Activated CD4-positive, alpha-beta T cell treated with anti-CD3 and anti-CD28 coated beads for 36 hours (primary cell): ENCODE data around the gene CFAP20. TPM values are rescaled to one million over a fixed set of nuclear protein-coding genes. Genes with fewer than 3 reads are reported as not detected.

Experiments used
- ATAC-seq: fragments of 200-7000 bp; cut with Tn5 transposase; one replicate; pipeline ENCODE4 v1.10.0; 2021; ENCODE audit warnings: mild to moderate bottlenecking, moderate library complexity
- CTCF ChIA-PET: fragments of 350-600 bp; sonication (Branson Sonifier 250); formaldehyde crosslinking; loops from one replicate; lab custom pipeline; 2021; ENCODE audit warnings: antibody characterized with exemption; lab: Charles Lee
- POLR2A ChIA-PET: fragments of 350-600 bp; sonication (Branson Sonifier 250); formaldehyde crosslinking; loops from one replicate; lab custom pipeline; 2021; ENCODE audit warnings: antibody characterized with exemption, inconsistent platforms; lab: Charles Lee
- DNase-seq: peaks from one replicate; pipeline ENCODE4 v3.0.0-alpha.2; 2020
- H3K27ac Mint-ChIP-seq: one replicate; pipeline ENCODE4 v1.8.0; 2021; ENCODE audit warnings: mixed read lengths
- H3K27me3 Mint-ChIP-seq: one replicate; pipeline ENCODE4 v1.8.0; 2021; ENCODE audit warnings: mixed read lengths
- H3K36me3 Mint-ChIP-seq: one replicate; pipeline ENCODE4 v1.8.0; 2021; ENCODE audit warnings: low read depth, mixed read lengths
- H3K4me1 Mint-ChIP-seq: one replicate; pipeline ENCODE4 v1.8.0; 2021; ENCODE audit warnings: mixed read lengths
- H3K4me3 Mint-ChIP-seq: one replicate; pipeline ENCODE4 v1.8.0; 2021; ENCODE audit warnings: mild to moderate bottlenecking, moderate library complexity, mixed read lengths
- H3K9me3 Mint-ChIP-seq: one replicate; pipeline ENCODE4 v1.8.0; 2021; ENCODE audit warnings: low read depth, mixed read lengths
- intact Hi-C, 2 experiments: fragments of 100-400 bp; cut with DNase I in 1 of 2; cut with micrococcal nuclease in 1 of 2; formaldehyde crosslinking; loops; one replicate each; pipeline versions ENCODE4 v1.14.2 to v1.15.1; 2022 to 2024; cut with DNase I, micrococcal nuclease
- total RNA-seq, 2 experiments: library from RNA; stranded (reverse); gene quantifications; one replicate each; pipeline ENCODE4 v1.2.3, GENCODE V29; 2021

CFAP20 gene
- total RNA-seq, 2 experiments from 2014 or later, result 45.9 to 48.7 TPM

DNA sequence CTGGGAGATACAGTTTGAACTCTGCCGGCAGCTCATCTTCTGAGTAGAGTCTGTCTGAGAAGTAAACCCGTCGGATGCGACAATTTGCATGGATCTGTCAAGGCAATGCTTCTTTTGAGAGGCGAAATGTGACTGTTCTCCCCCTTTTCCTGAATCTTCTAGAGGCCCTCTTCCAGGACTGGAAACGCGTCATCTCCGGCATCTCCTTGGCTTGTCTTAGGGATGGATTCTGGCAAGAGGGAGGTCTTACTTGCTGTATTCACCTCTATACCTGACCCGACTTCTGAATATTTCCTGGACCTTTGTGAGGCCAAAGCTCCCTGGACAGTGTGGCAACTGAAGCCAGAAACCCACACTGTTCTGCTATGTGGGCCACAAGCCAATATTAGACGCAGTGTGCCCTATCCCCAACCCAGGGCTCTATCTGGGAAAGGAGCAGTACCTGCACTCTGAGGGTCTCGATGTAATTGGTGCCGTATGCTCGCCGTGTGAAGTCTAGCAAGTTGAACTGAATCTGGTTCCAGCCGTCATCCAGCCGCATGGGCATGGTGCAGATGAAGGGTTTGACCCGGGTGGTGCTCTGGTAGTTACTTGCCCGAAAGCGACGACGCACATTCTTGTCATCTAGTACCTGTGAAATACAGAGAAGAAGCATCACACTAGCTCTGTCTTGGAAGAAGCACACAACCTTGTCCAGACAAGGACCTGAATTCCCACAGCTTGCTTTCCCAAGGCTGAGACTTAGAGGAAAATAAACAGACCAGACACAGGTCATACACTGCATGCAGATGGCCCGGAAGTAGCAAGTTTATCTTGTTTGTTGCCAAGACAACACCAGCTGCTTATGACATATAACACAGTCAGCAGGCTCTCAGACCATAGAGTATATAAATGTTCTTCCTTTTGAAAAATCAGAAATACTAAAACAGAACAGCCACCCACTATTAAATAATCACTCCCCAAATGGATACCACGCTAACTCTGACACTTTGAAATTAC lies 14.1 kb downstream of the CFAP20 start:
- Mint-ChIP-seq H3K4me1 (peaks cover 8% of the 10 kb centered on the region), H3K27me3 (no peaks in the 10 kb centered on the region), H3K9me3 (no peaks in the 10 kb centered on the region), H3K27ac (no peak overlapping the region), H3K36me3 (peaks cover 42% of the 10 kb centered on the region), H3K4me3 (no peak overlapping the region)
- intact Hi-C loops, result no loop called here
- DNase-seq, result no peak
- no peak for ATAC-seq
- CTCF ChIA-PET, result interaction anchor here (0.6 to 3.4 kb wide), 3 partner anchors 11 to 70 kb away, joined by 3 to 16 read pairs (median 4); no protein-coding TSS in a partner anchor
- POLR2A ChIA-PET, result no interaction called here

DNA sequence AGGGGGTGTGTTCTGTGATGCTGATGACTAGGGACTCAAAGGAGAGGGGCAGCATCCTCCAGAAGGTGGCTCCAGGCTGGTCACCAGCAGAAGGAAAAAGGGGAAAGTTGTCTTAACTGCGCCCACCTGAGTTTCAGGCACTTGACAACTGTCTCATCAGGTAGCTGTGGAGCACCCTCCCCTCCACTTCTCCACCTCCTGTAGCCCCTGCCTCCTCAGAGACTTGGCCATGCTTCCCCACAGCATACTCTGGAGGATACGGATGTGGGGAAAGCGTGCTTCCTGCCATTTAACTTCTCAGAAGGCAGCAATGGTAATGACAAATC lies 17.9 kb downstream of the CFAP20 start:
- intact Hi-C loops, result no loop called here
- Mint-ChIP-seq H3K36me3 (peaks cover 37% of the 10 kb centered on the region), H3K4me3 (no peak overlapping the region), H3K27me3 (no peaks in the 10 kb centered on the region), H3K9me3 (no peaks in the 10 kb centered on the region), H3K4me1 (no peaks in the 10 kb centered on the region), H3K27ac (no peak overlapping the region)
- ChIA-PET CTCF (no interaction called here), POLR2A (no interaction called here)
- DNase-seq, result no peak
- ATAC-seq, result no peak

DNA sequence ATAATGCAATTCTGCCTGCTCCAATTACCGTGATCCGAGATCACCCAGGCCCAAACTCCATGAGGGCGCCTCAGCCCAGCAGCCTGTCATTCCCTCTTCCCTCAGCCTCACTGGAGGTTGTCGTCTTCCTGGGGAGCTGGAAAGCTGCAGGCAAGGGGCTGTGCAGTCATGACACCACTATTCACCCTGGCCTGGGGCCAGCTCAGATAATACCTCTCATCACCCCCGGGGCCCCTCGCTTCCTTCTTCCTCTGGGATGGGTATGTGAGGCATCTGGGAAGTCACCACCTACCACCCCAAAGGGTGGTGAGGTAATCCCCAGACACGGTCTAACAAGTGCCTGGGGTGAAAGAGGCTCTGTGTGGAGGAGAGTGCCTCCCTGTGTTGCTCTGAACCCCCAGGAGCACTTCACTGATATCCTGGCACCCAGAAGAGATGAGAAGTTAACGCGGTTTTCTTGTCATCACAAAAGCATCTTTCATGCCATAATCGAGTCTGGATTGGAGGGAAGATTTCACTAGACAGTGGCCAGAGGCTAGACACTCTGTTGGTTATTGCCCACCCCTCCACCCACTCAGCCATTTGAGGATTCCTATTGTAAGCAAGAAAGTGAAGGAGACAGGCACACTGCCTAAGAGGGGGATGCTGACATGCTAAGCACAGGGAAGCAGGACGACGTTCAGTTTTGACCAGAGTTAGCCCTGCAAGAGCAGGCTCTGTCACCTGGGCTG lies 18.4 kb downstream of the CFAP20 start:
- Mint-ChIP-seq H3K27ac (no peak overlapping the region), H3K4me1 (no peaks in the 10 kb centered on the region), H3K4me3 (no peak overlapping the region), H3K36me3 (peaks cover 32% of the 10 kb centered on the region), H3K27me3 (no peaks in the 10 kb centered on the region), H3K9me3 (no peaks in the 10 kb centered on the region)
- CTCF ChIA-PET, result interaction anchor here (1.1 kb wide), 1 partner anchor 10 kb away, joined by 4 read pairs; no protein-coding TSS in a partner anchor
- no peak for DNase-seq
- ATAC-seq, result no peak
- POLR2A ChIA-PET, result no interaction called here
- intact Hi-C loops, result no loop called here

DNA sequence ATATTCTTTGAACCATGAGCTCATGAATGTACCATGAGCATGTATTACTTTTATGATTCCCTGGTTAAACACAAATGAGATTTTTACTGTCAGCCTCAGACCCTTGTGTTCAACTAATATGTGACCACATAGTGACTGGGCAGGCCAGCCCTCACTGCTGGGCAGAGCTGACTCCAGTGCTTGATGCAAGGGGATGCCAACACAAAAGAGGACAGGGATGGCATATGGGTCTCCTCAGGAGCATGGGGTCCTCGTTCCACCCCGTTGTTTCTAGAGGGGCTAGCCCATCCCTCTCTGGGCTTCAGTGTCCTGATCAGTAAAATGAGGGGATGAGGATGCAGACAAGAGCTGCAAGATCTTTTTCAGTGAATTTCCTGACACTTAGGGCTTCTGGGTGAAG lies 19.3 kb downstream of the CFAP20 start:
- ChIA-PET CTCF (interaction anchor here (0.8 to 1.1 kb wide), 2 partner anchors 11 to 145 kb away, joined by 4 to 5 read pairs; no protein-coding TSS in a partner anchor), POLR2A (no interaction called here)
- Mint-ChIP-seq H3K36me3 (peaks cover 26% of the 10 kb centered on the region), H3K4me3 (no peak overlapping the region), H3K27ac (no peak overlapping the region), H3K4me1 (no peaks in the 10 kb centered on the region), H3K9me3 (no peaks in the 10 kb centered on the region), H3K27me3 (no peaks in the 10 kb centered on the region)
- ATAC-seq (no peak), DNase-seq (no peak)
- intact Hi-C loops, result no loop called here

DNA sequence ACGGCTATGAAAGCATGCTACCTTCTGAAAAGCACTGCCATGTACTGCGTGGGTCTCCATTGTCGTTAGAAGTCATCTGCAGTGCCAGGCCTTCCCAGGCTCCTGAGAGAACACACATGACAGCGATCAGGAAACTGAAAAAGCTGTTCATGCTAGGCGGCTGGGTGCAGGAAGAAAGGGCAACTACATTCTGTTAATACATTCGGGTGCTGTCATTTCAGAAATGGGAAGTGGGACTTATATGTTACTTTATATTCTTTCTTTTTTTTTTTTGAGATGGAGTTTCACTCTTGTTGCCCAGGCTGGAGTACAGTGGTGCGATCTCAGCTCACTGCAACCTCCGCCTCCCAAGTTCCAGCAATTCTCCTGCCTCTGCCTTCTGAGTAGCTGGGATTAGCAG lies 19.9 kb downstream of the CFAP20 start:
- H3K4me3 Mint-ChIP-seq, result no peak overlapping the region

DNA sequence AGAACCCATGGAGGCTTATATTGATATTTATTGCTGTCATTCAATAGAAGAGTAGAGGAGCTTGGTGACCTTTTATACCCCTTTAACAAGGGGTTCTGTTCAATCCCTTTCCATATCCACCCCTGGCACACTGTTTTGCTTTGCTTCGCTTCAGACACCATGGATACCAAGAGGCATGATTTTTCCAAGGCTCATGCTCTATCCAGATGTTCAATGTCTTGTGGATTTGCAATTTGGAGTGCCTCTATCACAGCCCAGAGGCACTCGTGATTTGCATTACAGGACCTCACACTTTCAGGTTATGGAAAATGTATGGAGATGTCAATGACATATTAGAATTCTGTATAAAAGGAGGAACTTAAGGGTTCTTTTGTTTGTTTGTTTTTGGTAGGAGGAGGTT lies 21.5 kb downstream of the CFAP20 start:
- Mint-ChIP-seq H3K4me3 (no peak overlapping the region), H3K27me3 (no peaks in the 10 kb centered on the region), H3K36me3 (peaks cover 5% of the 10 kb centered on the region), H3K9me3 (no peaks in the 10 kb centered on the region), H3K4me1 (no peaks in the 10 kb centered on the region), H3K27ac (no peak overlapping the region)
- DNase-seq, result no peak
- POLR2A ChIA-PET, result no interaction called here
- CTCF ChIA-PET, result interaction anchor here (1.1 to 1.5 kb wide), 2 partner anchors 11 to 14 kb away, joined by 5 read pairs; no protein-coding TSS in a partner anchor
- ATAC-seq, result no peak
- intact Hi-C loops, result no loop called here

More for the DNA sequence above, 19.9 kb downstream of the CFAP20 start:
- H3K36me3 Mint-ChIP-seq, result peaks cover 20% of the 10 kb centered on the region
- ChIA-PET POLR2A (interaction anchor here (1.1 kb wide), 1 partner anchor 12 kb away, joined by 3 read pairs; no protein-coding TSS in a partner anchor), CTCF (interaction anchor here (0.8 kb wide), 1 partner anchor 144 kb away, joined by 5 read pairs; no protein-coding TSS in a partner anchor)
- no peaks in the 10 kb centered on the region for H3K9me3 Mint-ChIP-seq
- intact Hi-C loops, result no loop called here
- H3K4me1 Mint-ChIP-seq, result no peaks in the 10 kb centered on the region
- no peak for ATAC-seq
- no peaks in the 10 kb centered on the region for H3K27me3 Mint-ChIP-seq
- no peak for DNase-seq
- no peak overlapping the region for H3K27ac Mint-ChIP-seq

DNA sequence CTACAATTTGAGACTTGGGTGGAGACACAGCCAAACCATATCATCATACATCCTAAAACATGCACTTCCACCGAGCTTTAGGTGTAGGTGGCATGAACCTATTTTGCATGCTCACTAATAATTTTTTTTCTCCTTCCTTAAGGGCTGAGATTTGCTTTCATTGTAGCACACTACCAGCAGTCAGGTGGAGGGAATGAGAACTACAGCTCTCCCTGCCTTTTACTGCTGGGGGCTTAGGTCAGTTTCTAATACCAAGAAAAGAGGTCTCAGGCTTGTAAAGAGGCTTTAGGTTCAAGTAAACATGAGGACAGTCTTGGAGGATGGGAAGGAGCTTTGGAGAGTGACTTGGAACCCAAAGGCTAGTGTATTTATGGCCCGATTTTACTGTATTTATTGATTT lies 22.0 kb downstream of the CFAP20 start:
- no peaks in the 10 kb centered on the region for H3K4me1 Mint-ChIP-seq
- no peak overlapping the region for H3K27ac Mint-ChIP-seq
- no peaks in the 10 kb centered on the region for H3K27me3 Mint-ChIP-seq
- ATAC-seq (no peak), DNase-seq (no peak)
- intact Hi-C loops, result no loop called here
- no peak overlapping the region for H3K4me3 Mint-ChIP-seq
- POLR2A ChIA-PET, result no interaction called here
- H3K9me3 Mint-ChIP-seq, result no peaks in the 10 kb centered on the region
- CTCF ChIA-PET, result interaction anchor here (0.8 to 1.5 kb wide), 3 partner anchors 9 to 14 kb away, joined by 5 read pairs; no protein-coding TSS in a partner anchor
- peaks cover 3% of the 10 kb centered on the region for H3K36me3 Mint-ChIP-seq

DNA sequence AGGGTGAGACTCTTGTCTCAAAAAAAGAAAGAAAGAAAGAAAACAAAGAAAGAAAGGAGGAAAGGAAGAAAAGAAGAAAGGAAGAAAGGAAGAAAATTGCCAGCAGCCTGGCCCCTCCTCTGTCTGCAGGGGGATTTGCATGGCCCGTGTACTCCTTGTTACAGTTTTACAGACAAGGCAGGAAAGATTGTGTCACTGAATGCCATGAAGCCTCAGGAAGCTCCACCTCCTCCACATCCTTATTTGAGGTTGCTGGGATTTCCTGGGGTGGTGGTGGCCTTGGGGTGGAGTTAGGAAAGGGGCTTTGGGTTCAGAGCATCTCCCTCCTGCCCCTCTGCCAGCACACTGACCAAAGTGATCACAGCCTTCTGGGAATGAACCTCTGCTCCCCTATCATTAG lies 23.6 kb downstream of the CFAP20 start:
- ATAC-seq (no peak), DNase-seq (no peak)
- Mint-ChIP-seq H3K27ac (no peak overlapping the region), H3K9me3 (no peaks in the 10 kb centered on the region), H3K36me3 (no peaks in the 10 kb centered on the region), H3K4me1 (no peaks in the 10 kb centered on the region), H3K4me3 (no peak overlapping the region), H3K27me3 (no peaks in the 10 kb centered on the region)
- POLR2A ChIA-PET, result no interaction called here
- intact Hi-C loops, result no loop called here
- CTCF ChIA-PET, result no interaction called here

DNA sequence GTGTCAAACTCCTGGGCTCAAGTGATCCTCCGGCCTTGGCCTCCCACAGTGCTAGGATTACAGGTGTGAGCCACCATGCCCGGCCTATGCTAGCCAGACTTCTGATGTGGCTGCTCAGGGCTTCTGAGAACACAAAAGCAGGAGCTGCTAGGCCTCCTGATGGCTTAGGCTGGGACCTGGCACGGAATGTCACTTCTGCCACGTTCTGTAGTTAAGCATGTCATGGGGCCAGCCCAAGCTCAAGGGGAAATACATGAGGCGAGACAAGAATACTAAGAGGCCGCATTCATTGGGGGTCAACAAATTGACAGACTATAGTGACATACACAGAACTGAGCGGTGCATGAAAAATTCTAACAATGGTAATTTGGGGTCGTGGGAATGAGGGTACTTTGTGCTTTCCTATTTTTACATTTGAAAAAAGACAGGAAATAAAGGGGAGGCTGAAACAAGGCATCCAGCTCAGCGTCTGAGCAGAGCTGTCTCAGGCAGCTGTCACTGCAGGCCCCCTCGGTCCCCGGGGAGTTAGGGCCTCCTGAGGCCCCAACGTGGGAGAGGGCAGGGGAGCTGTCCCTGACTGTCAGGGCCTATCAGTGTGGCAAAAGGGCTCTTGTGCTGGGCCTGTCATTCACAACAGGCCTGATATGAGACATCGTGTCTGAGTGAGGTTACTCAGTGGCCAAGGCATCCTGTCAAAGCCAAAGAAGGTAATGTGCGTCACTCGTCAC lies 26.4 kb downstream of the CFAP20 start:
- Mint-ChIP-seq H3K27ac (no peak overlapping the region), H3K4me1 (no peaks in the 10 kb centered on the region), H3K36me3 (no peaks in the 10 kb centered on the region), H3K27me3 (no peaks in the 10 kb centered on the region), H3K9me3 (no peaks in the 10 kb centered on the region), H3K4me3 (no peak overlapping the region)
- ChIA-PET CTCF (interaction anchor here (0.6 to 0.8 kb wide), 6 partner anchors 10 to 1593 kb away, joined by 3 to 5 read pairs (median 4); no protein-coding TSS in a partner anchor), POLR2A (no interaction called here)
- no peak for ATAC-seq
- intact Hi-C loops, result no loop called here
- no peak for DNase-seq

DNA sequence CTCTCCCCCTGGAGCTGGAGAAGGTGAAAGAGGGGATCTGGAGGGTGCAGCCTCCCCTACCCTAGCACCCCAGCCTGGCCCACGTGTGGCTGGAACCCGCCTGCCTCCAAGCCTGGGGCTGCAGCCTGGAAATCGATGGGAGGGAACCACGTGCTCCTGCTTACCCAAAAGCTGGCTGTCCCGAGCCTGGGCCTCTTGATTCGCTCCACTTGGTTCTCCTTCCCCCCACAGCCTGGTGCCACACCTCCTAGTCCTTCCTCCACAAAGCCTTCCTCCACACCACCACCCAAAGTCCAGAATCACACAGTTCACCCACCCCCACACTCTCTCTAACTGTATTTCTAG lies 29.3 kb downstream of the CFAP20 start:
- DNase-seq (no peak), ATAC-seq (no peak)
- no peaks in the 10 kb centered on the region for H3K4me1 Mint-ChIP-seq
- no peak overlapping the region for H3K4me3 Mint-ChIP-seq
- H3K27ac Mint-ChIP-seq, result no peak overlapping the region
- ChIA-PET POLR2A (no interaction called here), CTCF (interaction anchor here (0.6 to 0.9 kb wide), 2 partner anchors 19 to 93 kb away, joined by 3 read pairs; no protein-coding TSS in a partner anchor)
- intact Hi-C loops, result no loop called here
- H3K27me3 Mint-ChIP-seq, result peaks cover 3% of the 10 kb centered on the region
- no peaks in the 10 kb centered on the region for H3K36me3 Mint-ChIP-seq
- H3K9me3 Mint-ChIP-seq, result no peaks in the 10 kb centered on the region
